Epidermal melanocyte (primary cell): ENCODE measurements around the gene KLHL15.

Experiments used
- DNase-seq: peaks from one replicate; pipeline ENCODE4 v3.0.0; 2011; ENCODE audit warnings: low spot score; ENCODE audit not compliant: insufficient read length

KLHL15 gene

DNA sequence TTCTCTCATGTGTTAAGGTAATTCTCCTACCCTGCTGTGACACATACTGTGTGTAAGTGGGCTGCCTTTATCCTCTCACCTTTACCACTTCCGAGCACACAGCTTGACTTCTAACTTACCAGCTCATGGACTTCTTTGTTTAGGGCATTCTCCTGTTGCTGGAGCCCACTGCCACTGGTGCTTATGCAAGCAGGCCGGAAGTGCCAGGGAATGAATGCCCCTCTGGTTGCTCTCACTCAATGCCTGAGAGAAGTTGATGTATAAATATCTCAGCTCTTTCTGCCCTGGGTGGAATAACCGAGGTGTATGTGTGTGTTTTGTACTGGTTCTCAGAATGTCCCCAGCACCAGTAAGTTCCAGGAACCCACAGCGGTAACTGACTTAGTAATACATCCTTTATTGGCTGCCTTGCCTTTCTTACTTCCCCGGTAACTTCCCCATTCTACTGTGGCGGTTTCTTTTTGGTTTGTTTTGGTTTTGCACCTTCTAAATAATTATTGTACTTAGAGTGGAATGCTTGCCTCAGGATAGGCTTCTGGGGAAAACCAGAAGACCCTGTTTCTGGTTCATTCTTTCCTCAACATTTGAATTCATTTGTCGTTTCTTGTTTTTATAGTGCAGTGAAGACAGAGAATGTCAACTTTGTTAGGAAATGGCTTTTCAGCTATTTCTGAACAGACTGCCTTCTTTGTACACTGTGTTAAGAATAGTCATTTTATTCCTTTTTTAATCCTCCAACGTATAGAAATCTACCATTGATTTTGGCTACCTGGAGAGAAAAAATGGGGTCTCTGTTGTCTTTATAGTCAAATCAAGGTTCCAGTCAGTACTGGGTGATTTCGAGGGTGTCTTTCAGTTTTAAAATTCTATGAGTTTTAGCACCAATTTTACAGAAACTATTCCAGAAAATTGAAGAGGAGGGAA lies 73.7 kb downstream of the KLHL15 start:
- no peak for DNase-seq

DNA sequence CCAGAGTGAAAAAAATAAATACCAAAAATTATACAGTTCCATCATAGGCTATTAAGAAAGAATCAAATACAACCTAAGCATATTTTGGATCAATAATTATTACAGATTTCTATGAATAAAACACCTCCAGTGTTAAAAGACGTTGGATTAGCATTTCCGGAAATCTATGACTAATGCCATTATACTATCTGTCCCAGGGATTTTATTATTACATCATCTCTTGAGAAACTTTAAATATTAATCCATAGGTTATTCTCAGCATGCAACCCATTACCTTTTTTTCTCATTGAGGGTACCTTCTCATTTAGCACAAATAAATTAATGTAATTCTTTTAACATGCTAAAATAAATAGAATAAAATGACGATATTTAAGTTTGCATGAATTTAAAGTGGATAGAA lies 74.6 kb downstream of the KLHL15 start:
- DNase-seq, result no peak

DNA sequence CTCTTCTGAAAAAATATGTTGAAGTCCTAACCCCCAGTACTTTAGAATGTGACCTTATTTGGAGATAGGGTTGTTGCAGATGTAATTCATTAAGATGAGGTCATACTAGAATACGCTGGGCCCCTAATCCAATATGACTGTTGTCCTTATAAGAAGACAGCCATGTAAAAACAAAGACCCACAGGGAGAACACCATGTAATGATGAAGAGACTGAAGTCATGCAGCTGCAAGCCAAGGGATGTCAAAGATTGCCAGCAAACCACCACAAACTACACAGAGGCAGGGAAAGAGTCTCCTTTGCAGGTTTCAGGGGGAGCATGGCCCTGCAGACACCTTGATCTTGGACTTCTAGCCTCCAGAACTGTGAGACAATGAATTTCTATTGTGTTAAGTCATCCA lies 81.8 kb downstream of the KLHL15 start:
- DNase-seq, result no peak

DNA sequence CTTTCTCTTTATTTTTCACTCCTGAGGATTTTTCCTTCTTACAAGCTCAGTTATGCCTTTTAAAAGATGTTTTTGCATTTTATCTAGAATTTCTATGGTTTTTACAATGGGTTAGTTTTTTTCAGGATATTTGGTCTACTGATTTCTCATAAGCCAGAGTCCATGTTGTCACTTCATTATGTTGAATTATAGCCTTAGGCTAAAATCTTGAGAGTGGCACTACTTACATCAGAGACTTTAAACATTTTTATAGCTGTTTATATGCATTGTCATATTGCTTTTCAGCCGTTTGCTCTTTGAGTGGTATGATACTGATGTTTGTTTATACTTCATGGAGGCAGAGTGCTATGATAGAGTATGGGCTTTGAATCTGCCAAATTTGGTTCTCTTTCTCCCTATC lies 82.8 kb downstream of the KLHL15 start:
- DNase-seq, result no peak

DNA sequence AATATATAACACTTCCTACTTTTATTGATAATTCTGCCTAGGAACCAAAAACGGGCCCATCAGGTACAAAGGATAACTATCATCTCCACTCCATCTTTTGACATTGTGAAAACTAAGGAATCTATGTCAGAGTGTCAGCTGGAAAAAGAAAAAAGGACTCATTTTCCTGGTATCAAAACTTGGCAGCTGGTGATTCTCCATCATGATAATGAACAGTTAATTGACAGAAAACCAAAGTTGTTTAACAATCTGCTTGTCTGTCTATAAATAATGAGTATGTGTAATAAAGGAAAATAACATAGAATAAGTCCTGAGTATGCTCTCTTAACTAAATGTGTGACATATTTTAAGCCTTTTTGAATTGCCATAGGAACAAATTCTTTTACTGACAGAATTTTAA lies 87.8 kb downstream of the KLHL15 start:
- no peak for DNase-seq

DNA sequence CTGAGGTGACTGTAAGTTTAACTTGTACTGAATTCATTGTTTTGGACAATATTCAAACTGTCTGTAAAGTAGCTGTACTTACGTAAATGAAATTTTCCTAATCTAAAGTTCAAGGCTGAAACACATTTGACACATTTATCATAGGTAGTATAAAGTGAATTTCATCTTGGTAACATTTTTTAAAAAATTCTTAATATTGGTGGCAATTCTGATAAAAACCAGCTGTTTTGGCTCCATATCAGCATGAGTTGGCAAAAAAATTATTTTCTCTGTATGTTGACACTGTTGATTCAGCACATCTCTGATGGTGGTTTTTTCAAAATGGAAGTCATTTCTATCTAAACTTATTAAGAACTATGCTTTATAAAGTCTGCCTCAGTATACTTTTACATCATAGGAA lies 88.3 kb downstream of the KLHL15 start:
- DNase-seq, result no peak

DNA sequence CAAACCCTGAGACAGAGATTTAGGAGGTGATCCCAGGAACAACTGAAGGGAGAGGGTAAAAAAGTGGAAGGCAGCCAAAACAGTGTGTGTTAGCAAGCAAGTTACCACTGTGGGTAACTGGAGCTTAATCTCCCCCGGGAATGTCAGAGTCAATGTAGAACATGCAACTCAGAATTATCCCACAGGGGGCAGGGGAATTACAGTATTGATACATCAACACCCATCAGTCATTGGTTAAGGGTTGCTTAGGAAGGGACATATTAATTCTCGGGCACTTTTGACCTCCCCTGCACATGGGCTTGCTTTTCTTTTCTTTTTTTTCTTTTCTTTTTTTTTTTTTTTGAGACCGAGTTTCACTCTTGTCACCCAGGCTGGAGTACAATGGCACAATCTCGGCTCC lies 89.9 kb downstream of the KLHL15 start:
- no peak for DNase-seq

DNA sequence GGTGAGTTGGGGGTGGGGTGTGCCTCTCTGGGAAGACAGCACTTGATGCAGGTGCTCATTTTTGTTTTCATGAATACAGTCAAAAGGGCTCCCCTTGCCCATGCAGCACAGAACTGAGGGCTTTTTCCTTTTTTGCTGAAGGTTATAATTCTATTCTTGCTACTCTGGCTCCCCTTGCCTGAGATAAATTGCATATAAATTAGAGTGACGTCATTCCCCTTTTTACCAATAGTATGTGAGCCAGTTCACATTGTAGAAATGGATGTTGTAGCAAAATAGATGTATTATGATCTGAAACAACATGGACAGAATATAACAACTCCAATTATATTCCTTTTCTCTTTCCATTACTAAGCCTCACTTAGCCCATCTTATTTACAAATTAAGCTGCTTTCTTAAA lies 90.8 kb downstream of the KLHL15 start:
- no peak for DNase-seq

DNA sequence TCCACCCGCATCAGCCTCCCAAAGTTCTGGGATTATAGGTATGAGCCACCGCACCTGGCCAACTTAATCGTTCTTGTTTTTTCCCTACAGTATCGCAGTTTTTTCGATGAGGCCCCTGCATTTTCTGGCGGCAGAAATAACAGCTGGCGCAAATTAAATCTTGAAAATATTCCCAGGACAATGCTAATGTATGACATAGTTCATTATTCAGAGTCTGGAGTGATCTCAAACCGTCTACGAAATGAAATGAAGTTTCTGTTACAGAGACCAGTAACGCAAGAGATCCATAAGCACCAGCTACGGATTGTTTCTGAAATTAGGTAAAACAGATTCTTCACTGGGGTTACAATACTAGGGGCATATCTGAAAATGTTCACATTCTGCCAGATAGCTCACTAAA lies 91.9 kb downstream of the KLHL15 start:
- no peak for DNase-seq
